ENCODE data around the gene CACNA1B.
"Not testable (repeated sequence)": the region's sequence is repeated elsewhere in the genome, so short reads cannot be mapped to it uniquely, and the experiment has no call there.

Gene CACNA1B

GRCh38 chr9:138132946-138133705 is 255.5 kb downstream of the CACNA1B start:
- H3K27ac ChIP-seq, result not testable (repeated sequence)

DNA sequence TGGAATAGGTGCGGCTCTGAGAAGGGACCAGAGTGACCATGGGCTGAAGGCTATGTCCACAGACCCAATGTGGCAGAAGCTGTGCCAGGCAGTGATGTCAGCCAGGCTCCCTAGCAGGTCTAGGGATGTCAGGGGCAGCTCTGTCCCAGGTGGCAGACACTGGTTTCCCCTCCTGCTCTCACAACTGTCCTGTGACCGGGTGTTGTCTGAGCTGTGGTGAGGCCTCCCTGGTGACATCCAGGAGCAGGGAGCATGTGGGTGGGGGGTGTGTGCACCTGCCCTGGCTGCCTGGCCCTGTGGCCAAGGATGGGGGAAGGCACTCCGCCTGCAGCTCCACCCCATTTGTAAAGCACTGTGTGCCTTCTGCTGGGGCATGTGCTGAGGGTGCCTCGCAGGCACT is 257.0 kb downstream of the CACNA1B start:
- H3K27ac ChIP-seq, result not testable (repeated sequence)

GRCh38 chr9:138139096-138139495 is 261.5 kb downstream of the CACNA1B start:
- H3K27ac ChIP-seq, result not testable (repeated sequence)

DNA sequence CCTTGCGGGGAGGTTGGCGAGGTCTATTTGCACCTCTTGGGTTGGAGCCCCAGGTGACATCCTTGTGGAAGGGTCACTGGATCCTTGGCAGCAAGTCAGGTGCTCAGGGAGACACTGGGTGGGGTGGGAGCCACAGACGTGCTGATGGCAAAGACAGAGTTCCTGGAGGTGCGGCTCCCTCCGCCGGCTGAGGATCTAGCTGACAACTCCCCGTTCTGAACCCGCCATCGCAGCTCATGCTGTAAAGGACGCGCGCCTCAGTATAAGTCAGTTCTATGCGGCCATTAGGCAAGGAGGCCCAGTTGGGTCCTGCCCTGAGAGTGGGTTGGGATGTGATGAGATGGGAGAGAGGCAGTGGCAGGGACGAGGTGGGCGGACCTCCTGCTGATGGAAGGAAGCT is 263.4 kb downstream of the CACNA1B start:
- H3K27ac ChIP-seq, result not testable (repeated sequence)

- not testable (repeated sequence) for H3K27ac ChIP-seq
Observed at GRCh38 chr9:138142528-138143244, 265.1 kb downstream of the CACNA1B start.

GRCh38 chr9:138143491-138143890 is 265.9 kb downstream of the CACNA1B start:
- not testable (repeated sequence) for H3K27ac ChIP-seq

DNA sequence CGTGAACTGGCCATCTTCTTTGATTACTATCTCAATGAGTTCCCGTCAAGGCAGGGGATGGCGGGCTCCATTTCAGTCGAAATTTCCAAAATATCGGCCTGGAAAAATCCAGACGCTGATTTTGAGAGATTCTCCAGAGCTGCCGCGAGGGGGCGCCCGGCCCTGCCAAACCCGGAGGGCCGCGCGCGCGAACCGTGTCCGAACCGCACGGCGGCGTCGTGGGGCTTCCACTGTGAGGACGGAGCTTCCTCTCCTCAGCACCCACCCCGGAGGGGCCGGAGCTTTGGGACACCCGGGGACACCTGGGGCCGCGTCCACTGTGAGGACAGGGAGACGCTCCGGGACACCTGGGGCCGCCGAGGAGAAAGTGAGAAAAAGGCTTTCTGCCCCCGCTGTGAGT is 270.0 kb downstream of the CACNA1B start:
- H3K27ac ChIP-seq, result not testable (repeated sequence)
- TF ChIP-seq CTCF (IDR thresholded peaks at IDR 0.05), result peak; percentile 49

- H3K27ac ChIP-seq, result peak overlapping the region; percentile 35
- TF ChIP-seq CTCF (IDR thresholded peaks at IDR 0.05), result peak; percentile 86
Observed at GRCh38 chr9:138149672-138150656, 272.4 kb downstream of the CACNA1B start.

DNA sequence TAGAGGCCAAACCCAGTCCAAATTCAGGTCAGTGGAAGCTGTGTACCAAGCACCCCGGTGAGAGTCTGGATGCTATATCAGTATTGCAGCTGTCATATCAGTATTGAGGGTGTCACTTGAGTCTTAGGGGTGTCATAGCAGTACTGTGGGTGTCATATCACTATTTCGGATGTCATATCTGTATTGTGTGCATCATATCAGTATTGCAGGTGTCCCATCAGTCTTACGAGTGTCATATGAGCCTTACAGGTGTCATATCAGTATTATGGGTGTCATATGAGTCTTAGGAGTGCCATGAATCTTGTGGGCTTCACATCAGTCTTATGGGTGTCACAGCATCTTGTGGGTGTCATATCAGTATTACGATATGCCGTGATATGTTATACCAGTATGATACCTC is 278.2 kb downstream of the CACNA1B start:
- H3K27ac ChIP-seq, result not testable (repeated sequence)

- not testable (repeated sequence) for H3K27ac ChIP-seq
Observed at GRCh38 chr9:138166793-138167192, 289.2 kb downstream of the CACNA1B start.
